Peyer's patch (tissue), 4 donors: Measurements from ENCODE around the gene EHD4. TPM values are rescaled to one million over a fixed set of nuclear protein-coding genes. Genes with fewer than 3 reads are reported as not detected.

Experiments
- DNase-seq, 3 donors: peaks; one replicate each; pipeline ENCODE4 v3.0.0-alpha.2; 2017 to 2019
- H3K27ac ChIP-seq, 4 donors: fragments of 200-600 bp; sonication (generic); one replicate each; pipeline ENCODE4 v1.5.1; 2016 to 2019
- H3K27me3 ChIP-seq, 2 donors: fragments of 200-600 bp; sonication (generic); one replicate each; pipeline ENCODE4 v1.5.1; 2019
- H3K36me3 ChIP-seq, 3 donors: fragments of 200-600 bp; sonication (generic); one replicate each; pipeline ENCODE4 v1.5.1; 2016 to 2019
- H3K4me1 ChIP-seq, 4 donors: fragments of 200-600 bp; sonication (generic); one replicate each; pipeline ENCODE4 v1.5.1; 2016 to 2019
- H3K4me3 ChIP-seq, 4 donors: fragments of 200-600 bp; sonication (generic); 1 replicate in 3 of 4; 2 replicates in 1 of 4; pipeline ENCODE4 v1.5.1; 2016 to 2019; ENCODE audit warnings: mild to moderate bottlenecking in 1 of 4
- H3K9me3 ChIP-seq, 4 donors: fragments of 200-600 bp; sonication (generic); one replicate each; pipeline ENCODE4 v1.5.1; 2016 to 2019; ENCODE audit warnings: mild to moderate bottlenecking in 1 of 4
- CTCF ChIP-seq, 6 experiments: fragments of 450-650 bp in 4 of 6; fragments of 200-600 bp in 2 of 6; sonication (generic) in 1 of 6; IDR thresholded peaks; one replicate each; pipeline ENCODE4 v1.5.1; 2017 to 2019; ENCODE audit warnings: antibody characterized with exemption in 6 of 6, mild to moderate bottlenecking in 3 of 6, moderate library complexity in 1 of 6
- POLR2A ChIP-seq, 2 donors: fragments of 450-650 bp; IDR thresholded peaks; one replicate each; pipeline ENCODE4 v1.5.1; 2017; ENCODE audit warnings: antibody characterized with exemption in 2 of 2, mild to moderate bottlenecking in 2 of 2, moderate library complexity in 2 of 2
- total RNA-seq, 4 donors: library from RNA; depleted of rRNA; stranded (reverse); fragments of >200 nt; gene quantifications; one replicate each; pipeline ENCODE4 v1.1.0, GENCODE V29; 2016

The EHD4 gene
- total RNA-seq, 4 donors from 2014 or later: 23.1 to 53.9 (median 34.9) TPM

GRCh38 chr15:41869770-41870688 lies 102.3 kb downstream of the EHD4 start:
- no peaks in the 10 kb centered on the region for H3K36me3 ChIP-seq
- H3K4me3 ChIP-seq: no peak overlapping the region
- no peak for DNase-seq
- TF ChIP-seq POLR2A (IDR thresholded peaks at IDR 0.05) (no peak), CTCF (IDR thresholded peaks at IDR 0.05) (no peak)
- H3K9me3 ChIP-seq: no peaks in the 10 kb centered on the region
- H3K27ac ChIP-seq: no peak overlapping the region
- no peaks in the 10 kb centered on the region for H3K4me1 ChIP-seq
- no peaks in the 10 kb centered on the region for H3K27me3 ChIP-seq

DNA sequence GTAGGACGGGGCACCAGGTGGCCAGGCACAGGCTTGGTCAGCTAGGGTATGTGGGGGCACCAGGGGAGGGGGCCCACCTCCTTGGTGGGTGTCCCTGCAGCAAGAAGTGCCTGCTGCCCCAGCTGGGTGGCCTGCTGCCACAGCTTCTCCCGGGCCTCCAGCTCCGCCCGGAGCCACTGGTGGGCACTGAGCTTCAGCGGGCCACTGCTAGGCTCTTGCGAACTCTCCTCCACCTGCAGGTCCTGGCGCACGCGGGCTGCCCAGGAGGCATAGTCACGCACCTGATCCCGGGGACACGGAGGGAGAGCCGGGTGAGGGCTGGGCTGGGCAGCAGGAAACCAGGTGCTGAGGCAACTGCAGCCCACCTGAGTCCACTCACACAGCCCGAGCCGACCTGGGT lies 104.0 kb downstream of the EHD4 start:
- Histone ChIP-seq H3K4me3 (no peak overlapping the region), H3K27ac (no peak overlapping the region), H3K4me1 (no peaks in the 10 kb centered on the region), H3K36me3 (no peaks in the 10 kb centered on the region), H3K9me3 (no peaks in the 10 kb centered on the region), H3K27me3 (no peaks in the 10 kb centered on the region)
- no peak for DNase-seq
- no peak for TF ChIP-seq CTCF (IDR thresholded peaks at IDR 0.05)
- no peak for TF ChIP-seq POLR2A (IDR thresholded peaks at IDR 0.05)

DNA sequence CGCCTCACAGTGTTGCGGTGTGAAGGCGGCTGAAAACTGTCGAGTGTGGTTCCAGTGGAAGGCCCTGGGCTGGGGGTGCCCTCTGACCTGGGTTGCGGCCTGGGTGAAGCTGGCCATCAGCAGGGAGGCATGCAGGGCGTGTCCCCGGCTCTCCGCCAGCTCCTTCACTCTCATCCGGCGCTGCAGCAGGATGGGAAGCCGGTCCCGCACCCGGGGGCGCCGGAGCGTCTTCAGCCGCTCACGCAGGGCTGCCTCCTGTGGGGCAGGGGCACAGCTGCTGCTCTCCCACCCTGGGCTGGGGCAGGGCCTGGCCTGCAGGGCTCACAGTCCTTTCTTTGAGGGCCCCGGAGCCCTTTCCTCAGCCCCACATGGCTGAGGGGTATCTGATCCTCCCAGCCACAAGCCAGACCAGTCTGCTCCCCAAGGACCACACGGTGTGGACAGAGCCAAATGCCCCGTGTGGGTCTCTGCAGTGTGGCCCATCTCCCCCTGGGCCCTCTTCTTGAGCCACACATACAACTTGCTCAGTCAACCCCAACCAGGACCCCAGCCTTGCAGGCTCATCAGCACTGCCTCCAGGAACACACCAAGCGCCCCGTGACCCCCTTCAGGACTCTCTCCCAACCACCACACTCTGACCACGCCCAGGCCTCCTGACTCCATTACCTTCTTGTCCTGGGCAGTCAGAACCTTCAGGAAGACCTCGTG lies 105.3 kb downstream of the EHD4 start:
- Histone ChIP-seq H3K4me1 (no peaks in the 10 kb centered on the region), H3K4me3 (no peak overlapping the region)

DNA sequence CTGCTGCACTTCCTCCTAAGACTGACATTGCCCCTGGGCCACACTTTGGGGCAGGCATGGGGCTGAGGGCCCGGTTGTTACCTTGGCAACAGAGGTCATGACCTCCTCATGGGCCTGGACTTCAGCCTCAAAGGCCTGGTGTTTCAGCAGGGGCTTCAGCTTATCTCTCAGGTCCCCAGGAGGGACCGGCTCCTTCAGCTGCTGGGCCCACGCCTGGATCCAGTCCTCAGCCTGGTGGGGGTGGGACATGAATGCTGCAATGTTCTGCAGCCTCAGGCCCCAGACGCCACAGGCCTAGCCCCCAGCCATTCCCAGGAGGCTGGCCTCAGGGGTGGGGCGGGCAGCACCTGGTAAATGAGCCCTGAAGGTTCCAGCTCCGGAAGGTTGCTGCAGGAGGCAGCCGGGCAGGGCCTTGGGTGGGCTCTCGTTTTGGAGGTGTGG lies 106.1 kb downstream of the EHD4 start:
- no peaks in the 10 kb centered on the region for H3K4me1 ChIP-seq
- no peaks in the 10 kb centered on the region for H3K36me3 ChIP-seq
- TF ChIP-seq CTCF (IDR thresholded peaks at IDR 0.05): no peak
- no peaks in the 10 kb centered on the region for H3K9me3 ChIP-seq
- H3K27ac ChIP-seq: no peak overlapping the region
- H3K27me3 ChIP-seq: no peaks in the 10 kb centered on the region
- no peak overlapping the region for H3K4me3 ChIP-seq
- no peak for DNase-seq

More for the DNA sequence above, 105.3 kb downstream of the EHD4 start:
- Histone ChIP-seq H3K9me3 (no peaks in the 10 kb centered on the region), H3K27me3 (no peaks in the 10 kb centered on the region), H3K27ac (no peak overlapping the region), H3K36me3 (no peaks in the 10 kb centered on the region)
- DNase-seq: no peak
- no peak for TF ChIP-seq POLR2A (IDR thresholded peaks at IDR 0.05)
- no peak for TF ChIP-seq CTCF (IDR thresholded peaks at IDR 0.05)

- DNase-seq: no peak
- Histone ChIP-seq H3K27ac (no peak overlapping the region), H3K9me3 (no peaks in the 10 kb centered on the region), H3K27me3 (no peaks in the 10 kb centered on the region), H3K36me3 (no peaks in the 10 kb centered on the region), H3K4me1 (no peaks in the 10 kb centered on the region), H3K4me3 (no peak overlapping the region)
- no peak for TF ChIP-seq CTCF (IDR thresholded peaks at IDR 0.05)
- TF ChIP-seq POLR2A (IDR thresholded peaks at IDR 0.05): no peak
Measured at GRCh38 chr15:41865490-41866055, 106.8 kb downstream of the EHD4 start.
